Tibial artery (tissue), 4 donors: ENCODE measurements around the gene SF3B6.
"Not testable (repeated sequence)": the region's sequence is repeated elsewhere in the genome, so short reads cannot be mapped to it uniquely, and the experiment has no call there.

Experiments used
- DNase-seq, 2 donors: peaks; one replicate each; pipeline ENCODE4 v3.0.0-alpha.2; 2019
- H3K27ac ChIP-seq, 2 donors: fragments of 200-600 bp; sonication (generic) in 1 of 2; 1 replicate in 1 of 2; 2 replicates in 1 of 2; pipeline ENCODE4 v1.5.1; 2018 to 2019; ENCODE audit warnings: mild to moderate bottlenecking in 1 of 2
- H3K27me3 ChIP-seq, 2 donors: fragments of 200-600 bp; sonication (generic) in 1 of 2; one replicate each; pipeline versions ENCODE4 v1.5.1 to v1.6.0; 2016 to 2019
- H3K36me3 ChIP-seq, 3 donors: fragments of 200-600 bp; sonication (generic) in 2 of 3; one replicate each; pipeline ENCODE4 v1.5.1; 2016 to 2019; ENCODE audit warnings: mild to moderate bottlenecking in 2 of 3
- H3K4me1 ChIP-seq, 4 donors: fragments of 200-600 bp; sonication (generic) in 2 of 4; 1 replicate in 3 of 4; 2 replicates in 1 of 4; pipeline ENCODE4 v1.5.1; 2016 to 2019
- H3K4me3 ChIP-seq, 2 donors: fragments of 200-600 bp; sonication (generic) in 1 of 2; 1 replicate in 1 of 2; 2 replicates in 1 of 2; pipeline ENCODE4 v1.5.1; 2018 to 2019; ENCODE audit warnings: mild to moderate bottlenecking in 2 of 2
- H3K9me3 ChIP-seq, 3 donors: fragments of 200-600 bp; sonication (generic) in 1 of 3; one replicate each; pipeline ENCODE4 v1.5.1; 2016 to 2019
- intact Hi-C: fragments of 100-400 bp; cut with DNase I; formaldehyde crosslinking; loops from one replicate; pipeline ENCODE4 v1.15.0; 2023; ENCODE audit warnings: low total_unique reads
- TF ChIP-seq, protein P1 (sequence below), 2 experiments: fragments of 200-600 bp in 1 of 2; fragments of 450-650 bp in 1 of 2; IDR thresholded peaks; one replicate each; pipeline ENCODE4 v1.5.1; 2017 to 2019; ENCODE audit warnings: antibody characterized with exemption in 2 of 2, mild to moderate bottlenecking in 1 of 2, moderate library complexity in 1 of 2

The SF3B6 gene

GRCh38 chr2:24104110-24104650 is 28.1 kb upstream of the SF3B6 start:
- TF ChIP-seq, protein P1, sequence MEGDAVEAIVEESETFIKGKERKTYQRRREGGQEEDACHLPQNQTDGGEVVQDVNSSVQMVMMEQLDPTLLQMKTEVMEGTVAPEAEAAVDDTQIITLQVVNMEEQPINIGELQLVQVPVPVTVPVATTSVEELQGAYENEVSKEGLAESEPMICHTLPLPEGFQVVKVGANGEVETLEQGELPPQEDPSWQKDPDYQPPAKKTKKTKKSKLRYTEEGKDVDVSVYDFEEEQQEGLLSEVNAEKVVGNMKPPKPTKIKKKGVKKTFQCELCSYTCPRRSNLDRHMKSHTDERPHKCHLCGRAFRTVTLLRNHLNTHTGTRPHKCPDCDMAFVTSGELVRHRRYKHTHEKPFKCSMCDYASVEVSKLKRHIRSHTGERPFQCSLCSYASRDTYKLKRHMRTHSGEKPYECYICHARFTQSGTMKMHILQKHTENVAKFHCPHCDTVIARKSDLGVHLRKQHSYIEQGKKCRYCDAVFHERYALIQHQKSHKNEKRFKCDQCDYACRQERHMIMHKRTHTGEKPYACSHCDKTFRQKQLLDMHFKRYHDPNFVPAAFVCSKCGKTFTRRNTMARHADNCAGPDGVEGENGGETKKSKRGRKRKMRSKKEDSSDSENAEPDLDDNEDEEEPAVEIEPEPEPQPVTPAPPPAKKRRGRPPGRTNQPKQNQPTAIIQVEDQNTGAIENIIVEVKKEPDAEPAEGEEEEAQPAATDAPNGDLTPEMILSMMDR (IDR thresholded peaks at IDR 0.05): no peak
- peaks cover 0 to 18% (median 13%) of the 10 kb centered on the region in 3 donors for H3K36me3 ChIP-seq
- H3K4me3 ChIP-seq: no peak overlapping the region
- no peaks in the 10 kb centered on the region for H3K4me1 ChIP-seq
- intact Hi-C loops: no loop called here
- H3K27me3 ChIP-seq: no peaks in the 10 kb centered on the region
- peaks cover 0 to 4% (median 0%) of the 10 kb centered on the region in 3 donors for H3K9me3 ChIP-seq
- no peak for DNase-seq
- H3K27ac ChIP-seq: no peak overlapping the region

DNA sequence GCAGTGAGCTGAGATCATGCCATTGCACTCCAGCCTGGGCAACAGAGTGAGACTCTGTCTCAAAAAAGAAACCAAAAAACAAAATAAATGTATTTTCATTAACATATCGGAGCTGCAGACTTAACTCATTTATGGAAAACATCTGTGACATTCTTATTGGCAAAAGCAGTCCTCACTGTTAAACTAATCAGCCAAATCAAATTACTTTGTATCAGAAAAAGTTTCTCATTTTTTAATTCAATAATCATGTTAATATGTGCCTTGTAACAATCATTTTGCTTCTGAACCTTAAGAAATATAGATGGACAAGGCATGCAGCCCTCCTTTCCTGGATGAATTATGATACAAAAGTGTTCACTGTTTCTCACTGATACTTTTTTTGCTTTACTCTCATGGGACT is 26.6 kb upstream of the SF3B6 start:
- Histone ChIP-seq H3K27me3 (no peaks in the 10 kb centered on the region), H3K36me3 (peaks cover 0 to 18% (median 13%) of the 10 kb centered on the region in 3 donors), H3K27ac (no peak overlapping the region), H3K4me3 (no peak overlapping the region), H3K9me3 (peaks cover 0 to 4% (median 0%) of the 10 kb centered on the region in 3 donors), H3K4me1 (no peaks in the 10 kb centered on the region)
- intact Hi-C loops: no loop called here
- TF ChIP-seq, protein P1 (IDR thresholded peaks at IDR 0.05): no peak
- DNase-seq: no peak

GRCh38 chr2:24101992-24102391 is 25.9 kb upstream of the SF3B6 start:
- Histone ChIP-seq H3K36me3 (peaks cover 0 to 18% (median 13%) of the 10 kb centered on the region in 3 donors), H3K9me3 (peaks cover 0 to 4% (median 0%) of the 10 kb centered on the region in 3 donors), H3K4me1 (no peaks in the 10 kb centered on the region), H3K27me3 (no peaks in the 10 kb centered on the region), H3K27ac (no peak overlapping the region), H3K4me3 (no peak overlapping the region)
- DNase-seq: no peak
- intact Hi-C loops: no loop called here
- TF ChIP-seq, protein P1 (IDR thresholded peaks at IDR 0.05): no peak

- H3K27ac ChIP-seq, H3K4me1 ChIP-seq, H3K27me3 ChIP-seq, intact Hi-C loops, H3K4me3 ChIP-seq, DNase-seq, H3K9me3 ChIP-seq: not testable (repeated sequence)
- peaks cover 12 to 23% (median 18%) of the 10 kb centered on the region in 3 donors for H3K36me3 ChIP-seq
These were observed 24.6 kb upstream of the SF3B6 start for GRCh38 chr2:24100732-24101131.

DNA sequence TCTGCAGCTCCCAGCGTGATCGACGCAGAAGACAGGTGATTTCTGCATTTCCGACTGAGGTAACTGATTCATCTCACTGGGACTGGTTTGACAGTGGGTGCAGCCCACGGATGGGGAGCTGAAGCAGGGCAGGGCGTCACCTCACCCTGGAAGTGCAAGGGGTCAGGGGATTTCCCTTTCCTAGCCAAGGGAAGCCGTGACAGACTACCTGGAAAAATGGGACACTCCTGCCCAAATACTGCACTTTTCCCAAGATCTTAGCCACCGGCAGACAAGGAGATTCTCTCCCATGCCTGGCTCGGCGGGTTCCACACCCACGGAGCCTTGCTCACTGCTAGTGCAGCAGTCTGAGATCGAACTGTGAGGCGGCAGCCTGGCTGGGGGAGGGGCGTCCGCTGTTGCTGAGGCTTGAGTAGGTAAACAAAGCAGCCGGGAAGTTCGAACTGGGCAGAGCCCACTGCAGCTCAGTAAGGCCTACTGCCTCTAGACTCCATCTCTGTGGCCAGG is 19.1 kb upstream of the SF3B6 start:
- H3K27ac ChIP-seq, H3K27me3 ChIP-seq, DNase-seq, intact Hi-C loops, H3K9me3 ChIP-seq, H3K4me3 ChIP-seq, H3K4me1 ChIP-seq: not testable (repeated sequence)
- H3K36me3 ChIP-seq: peaks cover 24 to 30% (median 27%) of the 10 kb centered on the region in 3 donors

DNA sequence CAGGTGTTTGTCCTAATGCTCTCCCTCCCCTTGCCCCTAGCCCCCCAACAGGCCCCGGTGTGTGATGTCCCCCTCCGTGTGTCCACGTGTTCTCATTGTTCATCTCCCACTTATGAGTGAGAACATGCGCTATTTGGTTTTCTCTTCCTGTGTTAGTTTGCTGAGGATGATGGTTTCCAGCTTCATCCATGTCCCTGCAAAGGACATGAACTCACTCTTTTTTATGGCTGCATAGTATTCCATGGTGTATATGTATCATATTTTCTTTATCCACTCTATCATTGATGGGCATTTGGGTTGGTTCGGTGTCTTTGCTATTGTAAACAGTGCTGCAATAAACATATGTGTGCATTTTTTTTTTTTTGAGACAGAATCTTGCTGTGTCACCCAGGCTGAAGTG is 17.1 kb upstream of the SF3B6 start:
- intact Hi-C loops, H3K9me3 ChIP-seq, DNase-seq, H3K4me1 ChIP-seq, H3K27me3 ChIP-seq, H3K27ac ChIP-seq, H3K4me3 ChIP-seq: not testable (repeated sequence)
- peaks cover 28 to 35% (median 34%) of the 10 kb centered on the region in 3 donors for H3K36me3 ChIP-seq

DNA sequence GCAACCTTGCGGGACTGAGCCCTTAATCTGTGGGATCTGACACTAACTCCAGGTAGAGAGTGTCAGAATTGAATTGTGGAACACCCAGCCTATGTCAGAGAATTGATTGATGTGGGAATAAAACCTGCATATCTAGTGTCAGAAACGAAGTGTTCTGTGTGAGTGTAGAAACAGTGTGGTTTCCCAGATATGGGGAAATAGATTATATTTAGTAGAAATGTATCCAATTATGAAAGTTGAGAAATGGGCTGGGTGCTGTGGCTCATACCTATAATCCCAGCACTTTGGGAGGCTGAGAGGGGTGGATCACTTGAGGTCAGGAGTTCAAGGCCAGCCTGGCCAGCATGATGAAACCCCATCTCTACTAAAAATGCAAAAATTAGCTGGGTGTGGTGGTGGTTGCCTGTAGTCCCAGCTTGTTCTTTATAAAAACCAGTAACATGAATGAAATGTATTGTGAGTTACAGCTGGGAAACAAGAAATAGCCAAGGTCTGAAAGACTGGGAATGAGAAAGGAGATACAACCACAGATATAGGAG is 12.8 kb upstream of the SF3B6 start:
- Histone ChIP-seq H3K9me3 (no peaks in the 10 kb centered on the region), H3K4me1 (peaks cover 0 to 10% (median 5%) of the 10 kb centered on the region in 4 donors), H3K36me3 (peaks cover 16 to 28% (median 17%) of the 10 kb centered on the region in 3 donors), H3K27me3 (no peaks in the 10 kb centered on the region), H3K27ac (no peak overlapping the region), H3K4me3 (no peak overlapping the region)
- intact Hi-C loops: no loop called here
- TF ChIP-seq, protein P1 (IDR thresholded peaks at IDR 0.05): no peak
- DNase-seq: no peak
